ENCODE results near the gene PDE6B. TPM values are rescaled to one million over a fixed set of nuclear protein-coding genes. Genes with fewer than 3 reads are reported as not detected.

Gene PDE6B
- total and polyA plus RNA-seq, 10 donors = 4.4 to 19.8 (median 11.8) TPM

GRCh38 chr4:616091-616490 lies 9.3 kb upstream of the PDE6B start:
- peaks cover 0 to 44% (median 0%) of the 10 kb centered on the region in 7 donors for H3K27me3 ChIP-seq (replicated peaks in 1 of 7)

DNA sequence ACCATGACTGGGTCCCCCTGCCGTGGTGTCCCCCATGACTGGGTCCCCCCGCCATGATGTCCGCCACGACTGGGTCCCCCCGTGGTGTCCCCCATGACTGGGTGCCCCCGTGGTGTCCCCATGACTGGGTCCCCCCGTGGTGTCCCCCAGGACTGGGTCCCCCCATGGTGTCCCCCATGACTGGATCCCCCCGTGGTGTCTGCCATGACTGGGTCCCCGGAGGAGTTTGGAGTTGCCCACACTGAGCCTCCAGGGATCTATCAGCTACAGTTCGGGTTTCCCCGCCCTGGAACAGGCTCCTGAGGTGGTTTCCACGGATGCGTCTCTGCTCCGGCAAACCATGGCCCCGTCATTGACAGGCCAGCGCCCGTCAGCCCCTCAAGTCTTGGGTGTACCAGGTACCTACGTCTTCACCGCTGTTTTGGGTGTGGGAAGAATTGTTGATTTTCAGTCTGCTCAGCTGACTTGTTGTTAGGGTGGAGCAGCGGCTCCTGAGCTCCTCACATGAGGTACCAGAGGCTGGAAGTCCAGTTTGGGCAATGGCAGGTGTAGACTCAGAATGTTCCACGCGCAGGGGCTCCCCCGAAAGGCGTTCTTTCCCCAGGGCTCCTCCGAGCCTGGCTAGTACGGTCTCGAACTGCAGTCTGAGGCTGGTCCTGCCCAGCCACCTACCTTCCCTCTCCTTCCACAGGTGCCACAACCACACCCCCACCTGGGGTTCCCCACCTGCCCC lies 8.3 kb upstream of the PDE6B start:
- H3K4me3 ChIP-seq = no peak overlapping the region
- intact Hi-C loops (cut with DNase I; ENCODE audit: low total_unique reads) = no loop called here
- no peak overlapping the region for H3K27ac ChIP-seq
- DNase-seq = peak; percentile 28
- H3K9me3 ChIP-seq = no peaks in the 10 kb centered on the region
- no peak for TF ChIP-seq POLR2AphosphoS5 (IDR thresholded peaks at IDR 0.05)
- no peak for TF ChIP-seq POLR2A (IDR thresholded peaks at IDR 0.05)
- no peak for TF ChIP-seq CTCF (IDR thresholded peaks at IDR 0.05 in 8 of 11, conservative IDR thresholded peaks at IDR 0.05 in 3 of 11)
- WGBS, 5 donors = 93 to 96% (median 94%) methylated on average over 16 to 27 of the region's 27 CpGs
- H3K4me1 ChIP-seq = no peaks in the 10 kb centered on the region
- peaks cover 0 to 35% (median 0%) of the 10 kb centered on the region in 7 donors for H3K27me3 ChIP-seq (replicated peaks in 1 of 7)
- no peaks in the 10 kb centered on the region for H3K36me3 ChIP-seq

More at GRCh38 chr4:616091-616490, 9.3 kb upstream of the PDE6B start:
- Histone ChIP-seq H3K4me3 (no peak overlapping the region), H3K9me3 (no peaks in the 10 kb centered on the region), H3K4me1 (no peaks in the 10 kb centered on the region), H3K27ac (no peak overlapping the region), H3K36me3 (no peaks in the 10 kb centered on the region)
- TF ChIP-seq POLR2A (IDR thresholded peaks at IDR 0.05) (no peak), CTCF (IDR thresholded peaks at IDR 0.05 in 8 of 11, conservative IDR thresholded peaks at IDR 0.05 in 3 of 11) (no peak), POLR2AphosphoS5 (IDR thresholded peaks at IDR 0.05) (no peak)
- intact Hi-C loops (cut with DNase I; ENCODE audit: low total_unique reads) = no loop called here
- WGBS, 5 donors = 79 to 97% (median 91%) methylated on average over 1 of the region's 1 CpG
- DNase-seq = no peak

GRCh38 chr4:617644-618641 lies 7.4 kb upstream of the PDE6B start:
- WGBS, 5 donors = 66 to 69% (median 68%) methylated on average over 13 to 18 of the region's 18 CpGs
- intact Hi-C loops (cut with DNase I; ENCODE audit: low total_unique reads) = no loop called here
- no peak for TF ChIP-seq POLR2AphosphoS5 (IDR thresholded peaks at IDR 0.05)
- TF ChIP-seq POLR2A (IDR thresholded peaks at IDR 0.05) = no peak
- no peak for TF ChIP-seq CTCF (IDR thresholded peaks at IDR 0.05 in 8 of 11, conservative IDR thresholded peaks at IDR 0.05 in 3 of 11)
- DNase-seq = peak; percentile 43
- no peaks in the 10 kb centered on the region for H3K4me1 ChIP-seq
- no peaks in the 10 kb centered on the region for H3K36me3 ChIP-seq
- H3K27ac ChIP-seq = no peak overlapping the region
- no peaks in the 10 kb centered on the region for H3K9me3 ChIP-seq
- H3K27me3 ChIP-seq (replicated peaks in 1 of 7) = peaks cover 0 to 26% (median 0%) of the 10 kb centered on the region in 7 donors
- no peak overlapping the region for H3K4me3 ChIP-seq
